ENCODE data around the gene PRDM13. TPM values are rescaled to one million over a fixed set of nuclear protein-coding genes. Genes with fewer than 3 reads are reported as not detected.

The PRDM13 gene
- total and polyA plus RNA-seq, 3 experiments from 2014 or later: 0.07 to 0.14 TPM; not detected in 1

- H3K9me3 ChIP-seq (ENCODE audit: low read length): no peaks in the 10 kb centered on the region
- peaks cover 71 to 83% of the 10 kb centered on the region in 2 donors for H3K27me3 Mint-ChIP-seq
- H3K27ac ChIP-seq (ENCODE audit: low read depth, low read length): no peak overlapping the region
- DNase-seq: no peak
- no peak overlapping the region for H3K4me3 ChIP-seq (ENCODE audit: low read length)
- peaks cover 51% of the 10 kb centered on the region for H3K27me3 ChIP-seq (ENCODE audit: insufficient read depth, low read length, poor library complexity, severe bottlenecking)
- no peaks in the 10 kb centered on the region for H3K36me3 ChIP-seq (ENCODE audit: insufficient read depth, low read length)
- H3K36me3 Mint-ChIP-seq: no peaks in the 10 kb centered on the region
- H3K4me1 Mint-ChIP-seq: peaks cover 24 to 44% (median 37%) of the 10 kb centered on the region in 3 donors
- POLR2A ChIA-PET: no interaction called here
- peak overlapping the region in 2 of 7 donors; percentile 7 to 20 for H3K4me3 Mint-ChIP-seq
- peaks cover 0 to 16% (median 8%) of the 10 kb centered on the region in 5 donors for H3K9me3 Mint-ChIP-seq
- peak overlapping the region in 1 of 8 donors; percentile 69 for H3K27ac Mint-ChIP-seq
- CTCF ChIA-PET: no interaction called here
- H3K4me1 ChIP-seq (ENCODE audit: insufficient read depth, low read length): peaks cover 17% of the 10 kb centered on the region
Measured at GRCh38 chr6:99609905-99610489, 3.4 kb downstream of the PRDM13 start.

- DNase-seq: no peak
- POLR2A ChIA-PET: no interaction called here
Measured at GRCh38 chr6:99611148-99611547, 4.5 kb downstream of the PRDM13 start.

GRCh38 chr6:99612551-99613408 is 6.1 kb downstream of the PRDM13 start:
- Histone ChIP-seq H3K27ac (ENCODE audit: low read depth, low read length) (no peak overlapping the region), H3K9me3 (ENCODE audit: low read length) (no peaks in the 10 kb centered on the region), H3K4me1 (ENCODE audit: insufficient read depth, low read length) (peaks cover 18% of the 10 kb centered on the region), H3K36me3 (ENCODE audit: insufficient read depth, low read length) (no peaks in the 10 kb centered on the region), H3K4me3 (ENCODE audit: low read length) (no peak overlapping the region), H3K27me3 (ENCODE audit: insufficient read depth, low read length, poor library complexity, severe bottlenecking) (peaks cover 49% of the 10 kb centered on the region)
- Mint-ChIP-seq H3K27ac (no peak overlapping the region), H3K36me3 (no peaks in the 10 kb centered on the region), H3K4me1 (peaks cover 22 to 41% (median 30%) of the 10 kb centered on the region in 3 donors), H3K4me3 (peak overlapping the region; percentile 23 to 57 (median 52)), H3K27me3 (peaks cover 72 to 83% of the 10 kb centered on the region in 2 donors), H3K9me3 (peaks cover 0 to 16% (median 6%) of the 10 kb centered on the region in 5 donors)
- POLR2A ChIA-PET: no interaction called here
- DNase-seq: no peak
- CTCF ChIA-PET: interaction anchor here (1.0 to 1.9 kb wide), 3 partner anchors 11 to 148 kb away, joined by 3 to 5 read pairs (median 4); no protein-coding TSS in a partner anchor

More at GRCh38 chr6:99611148-99611547, 4.5 kb downstream of the PRDM13 start:
- no peaks in the 10 kb centered on the region for H3K36me3 Mint-ChIP-seq
- peaks cover 18% of the 10 kb centered on the region for H3K4me1 ChIP-seq (ENCODE audit: insufficient read depth, low read length)
- H3K27me3 ChIP-seq (ENCODE audit: insufficient read depth, low read length, poor library complexity, severe bottlenecking): peaks cover 50% of the 10 kb centered on the region
- H3K36me3 ChIP-seq (ENCODE audit: insufficient read depth, low read length): no peaks in the 10 kb centered on the region
- H3K27ac ChIP-seq (ENCODE audit: low read depth, low read length): no peak overlapping the region
- H3K27ac Mint-ChIP-seq: no peak overlapping the region
- peak overlapping the region in 1 of 7 donors; percentile 7 for H3K4me3 Mint-ChIP-seq
- H3K27me3 Mint-ChIP-seq: peaks cover 71 to 83% of the 10 kb centered on the region in 2 donors
- no peak overlapping the region for H3K4me3 ChIP-seq (ENCODE audit: low read length)
- H3K9me3 Mint-ChIP-seq: peaks cover 0 to 16% (median 8%) of the 10 kb centered on the region in 5 donors
- no peaks in the 10 kb centered on the region for H3K9me3 ChIP-seq (ENCODE audit: low read length)
- H3K4me1 Mint-ChIP-seq: peaks cover 22 to 41% (median 41%) of the 10 kb centered on the region in 3 donors
- CTCF ChIA-PET: interaction anchor here (0.9 to 1.7 kb wide), 2 partner anchors 9 to 12 kb away, joined by 3 to 4 read pairs; no protein-coding TSS in a partner anchor

DNA sequence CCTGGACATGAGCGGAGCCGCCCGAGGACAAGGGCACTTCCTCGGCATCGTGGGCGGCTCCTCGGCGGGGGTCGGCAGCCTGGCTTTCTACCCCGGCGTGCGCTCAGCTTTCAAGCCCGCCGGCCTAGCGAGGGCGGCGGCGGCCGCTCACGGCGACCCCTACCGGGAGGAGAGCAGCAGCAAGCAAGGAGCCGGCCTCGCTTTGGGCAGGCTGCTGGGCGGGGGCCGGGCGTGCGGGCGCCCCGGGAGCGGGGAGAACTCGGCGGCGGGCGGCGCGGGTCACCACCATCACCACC is 6.7 kb downstream of the PRDM13 start:
- ChIA-PET POLR2A (no interaction called here), CTCF (interaction anchor here (1.0 to 1.9 kb wide), 2 partner anchors 28 to 148 kb away, joined by 3 to 5 read pairs; no protein-coding TSS in a partner anchor)
- no peak overlapping the region for H3K27ac Mint-ChIP-seq
- H3K36me3 Mint-ChIP-seq: no peaks in the 10 kb centered on the region
- Histone ChIP-seq H3K36me3 (ENCODE audit: insufficient read depth, low read length) (no peaks in the 10 kb centered on the region), H3K4me3 (ENCODE audit: low read length) (no peak overlapping the region), H3K9me3 (ENCODE audit: low read length) (no peaks in the 10 kb centered on the region), H3K27ac (ENCODE audit: low read depth, low read length) (no peak overlapping the region), H3K4me1 (ENCODE audit: insufficient read depth, low read length) (peaks cover 18% of the 10 kb centered on the region), H3K27me3 (ENCODE audit: insufficient read depth, low read length, poor library complexity, severe bottlenecking) (peaks cover 49% of the 10 kb centered on the region)
- peak overlapping the region in 5 of 7 donors; percentile 47 to 78 (median 48) for H3K4me3 Mint-ChIP-seq
- no peak for DNase-seq
- peaks cover 72 to 83% of the 10 kb centered on the region in 2 donors for H3K27me3 Mint-ChIP-seq
- H3K9me3 Mint-ChIP-seq: peaks cover 0 to 14% (median 5%) of the 10 kb centered on the region in 5 donors
- peaks cover 20 to 36% (median 24%) of the 10 kb centered on the region in 3 donors for H3K4me1 Mint-ChIP-seq

- Histone ChIP-seq H3K4me1 (ENCODE audit: insufficient read depth, low read length) (peaks cover 18% of the 10 kb centered on the region), H3K27ac (ENCODE audit: low read depth, low read length) (no peak overlapping the region), H3K27me3 (ENCODE audit: insufficient read depth, low read length, poor library complexity, severe bottlenecking) (peaks cover 49% of the 10 kb centered on the region), H3K4me3 (ENCODE audit: low read length) (peak overlapping the region; percentile 34), H3K36me3 (ENCODE audit: insufficient read depth, low read length) (no peaks in the 10 kb centered on the region), H3K9me3 (ENCODE audit: low read length) (no peaks in the 10 kb centered on the region)
- CTCF ChIA-PET: interaction anchor here (0.8 to 1.9 kb wide), 3 partner anchors 12 to 149 kb away, joined by 3 to 5 read pairs (median 3); no protein-coding TSS in a partner anchor
- DNase-seq: peak in 3 of 5 donors; percentile 32 to 57 (median 35)
- Mint-ChIP-seq H3K27me3 (peaks cover 71 to 82% of the 10 kb centered on the region in 2 donors), H3K9me3 (peaks cover 0 to 11% (median 4%) of the 10 kb centered on the region in 5 donors), H3K27ac (no peak overlapping the region), H3K4me3 (peak overlapping the region; percentile 48 to 90 (median 78)), H3K4me1 (peaks cover 19 to 34% (median 22%) of the 10 kb centered on the region in 3 donors), H3K36me3 (no peaks in the 10 kb centered on the region)
- POLR2A ChIA-PET: interaction anchor here (0.6 to 0.8 kb wide), 2 partner anchors 12 to 13 kb away, joined by 3 read pairs; no protein-coding TSS in a partner anchor
Measured at GRCh38 chr6:99613705-99614429, 7.2 kb downstream of the PRDM13 start.

GRCh38 chr6:99614430-99615186 is 8.0 kb downstream of the PRDM13 start:
- ChIA-PET CTCF (interaction anchor here (0.8 to 1.9 kb wide), 2 partner anchors 13 to 150 kb away, joined by 3 to 5 read pairs; no protein-coding TSS in a partner anchor), POLR2A (interaction anchor here (0.6 to 0.8 kb wide), 2 partner anchors 13 kb away, joined by 3 read pairs; no protein-coding TSS in a partner anchor)
- Histone ChIP-seq H3K4me1 (ENCODE audit: insufficient read depth, low read length) (peaks cover 18% of the 10 kb centered on the region), H3K9me3 (ENCODE audit: low read length) (no peaks in the 10 kb centered on the region), H3K36me3 (ENCODE audit: insufficient read depth, low read length) (no peaks in the 10 kb centered on the region), H3K27me3 (ENCODE audit: insufficient read depth, low read length, poor library complexity, severe bottlenecking) (peaks cover 49% of the 10 kb centered on the region), H3K27ac (ENCODE audit: low read depth, low read length) (no peak overlapping the region), H3K4me3 (ENCODE audit: low read length) (peak overlapping the region; percentile 34)
- no peaks in the 10 kb centered on the region for H3K36me3 Mint-ChIP-seq
- peaks cover 70 to 81% of the 10 kb centered on the region in 2 donors for H3K27me3 Mint-ChIP-seq
- peaks cover 0 to 11% (median 4%) of the 10 kb centered on the region in 5 donors for H3K9me3 Mint-ChIP-seq
- H3K27ac Mint-ChIP-seq: peak overlapping the region in 2 of 8 donors; percentile 55 to 69
- DNase-seq: peak in 1 of 5 donors; percentile 53
- peaks cover 16 to 29% (median 21%) of the 10 kb centered on the region in 3 donors for H3K4me1 Mint-ChIP-seq
- peak overlapping the region; percentile 48 to 90 (median 78) for H3K4me3 Mint-ChIP-seq

DNA sequence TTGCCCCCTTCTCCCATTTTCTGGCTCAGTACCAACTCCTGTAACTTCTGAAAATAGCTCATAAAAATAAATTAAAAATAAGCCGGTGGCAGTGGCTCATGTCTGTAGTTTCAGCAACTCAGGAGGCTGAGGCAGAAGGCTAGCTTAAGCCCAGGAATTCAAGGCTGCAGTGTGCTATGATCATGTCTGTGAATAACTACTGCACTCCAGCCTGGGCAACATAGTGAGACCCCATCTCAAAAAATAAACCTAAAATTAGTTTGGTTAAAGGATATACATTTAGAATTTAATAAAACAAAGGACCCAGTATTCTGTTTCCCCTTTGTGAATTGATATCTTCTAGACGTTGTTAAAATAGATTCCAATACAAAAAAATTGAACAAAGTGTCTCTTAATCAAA is 10.5 kb downstream of the PRDM13 start:
- Mint-ChIP-seq H3K27me3 (peaks cover 78 to 81% of the 10 kb centered on the region in 2 donors), H3K9me3 (peaks cover 0 to 9% (median 3%) of the 10 kb centered on the region in 5 donors), H3K4me1 (peaks cover 6 to 11% (median 11%) of the 10 kb centered on the region in 3 donors), H3K4me3 (no peak overlapping the region), H3K27ac (no peak overlapping the region), H3K36me3 (no peaks in the 10 kb centered on the region)
- Histone ChIP-seq H3K4me1 (ENCODE audit: insufficient read depth, low read length) (peaks cover 12% of the 10 kb centered on the region), H3K36me3 (ENCODE audit: insufficient read depth, low read length) (no peaks in the 10 kb centered on the region), H3K27ac (ENCODE audit: low read depth, low read length) (no peak overlapping the region), H3K9me3 (ENCODE audit: low read length) (no peaks in the 10 kb centered on the region), H3K4me3 (ENCODE audit: low read length) (no peak overlapping the region), H3K27me3 (ENCODE audit: insufficient read depth, low read length, poor library complexity, severe bottlenecking) (peaks cover 67% of the 10 kb centered on the region)
- POLR2A ChIA-PET: interaction anchor here (1.0 kb wide), 1 partner anchor 13 kb away, joined by 3 read pairs; no protein-coding TSS in a partner anchor
- DNase-seq: no peak
- CTCF ChIA-PET: interaction anchor here (0.8 to 0.9 kb wide), 2 partner anchors 28 to 49 kb away, joined by 3 to 5 read pairs; partner anchors contain the start of gene CCNC

Data from CD8-positive, alpha-beta memory T cell (primary cell).